SK-N-SH treated with all-trans-retinoic acid at 6 μM for 48 hours (cell line): Measurements from ENCODE around the gene MUSTN1.

ENCODE experiments used
- ATAC-seq: fragments of 200-7000 bp; cut with Tn5 transposase; 3 replicates; pipeline ENCODE4 v1.9.1; 2020; ENCODE audit warnings: mild to moderate bottlenecking, moderate library complexity
- ARNTL ChIP-seq: fragments of 450-650 bp; formaldehyde crosslinking; IDR thresholded peaks from 2 replicates; pipeline ENCODE4 v1.5.0; 2020; ENCODE audit warnings: low read depth, mild to moderate bottlenecking, moderate library complexity, borderline replicate concordance
- BACH2 ChIP-seq: fragments of 250-450 bp; sonication (Bioruptor Pico); IDR thresholded peaks from 2 replicates; pipeline ENCODE4 v1.9.0; 2021; ENCODE audit warnings: mild to moderate bottlenecking, borderline replicate concordance
- CSDC2 ChIP-seq: fragments of 250-450 bp; sonication (Bioruptor Pico); IDR thresholded peaks from 2 replicates; pipeline ENCODE4 v1.5.0; 2020; ENCODE audit warnings: mild to moderate bottlenecking, moderate library complexity
- ESRRG ChIP-seq: fragments of 250-450 bp; sonication (Bioruptor Pico); IDR thresholded peaks from 2 replicates; pipeline ENCODE4 v1.6.1; 2021; ENCODE audit warnings: mild to moderate bottlenecking
- GLIS3 ChIP-seq: fragments of 250-450 bp; sonication (Bioruptor Pico); IDR thresholded peaks from 2 replicates; pipeline ENCODE4 v1.5.0; 2020; ENCODE audit warnings: mild to moderate bottlenecking, moderate library complexity
- OSR1 ChIP-seq: fragments of 250-450 bp; sonication (Bioruptor Pico); IDR thresholded peaks from 2 replicates; pipeline ENCODE4 v1.8.0; 2022; ENCODE audit warnings: moderate library complexity, mild to moderate bottlenecking, inconsistent platforms
- PPARA ChIP-seq: fragments of 250-450 bp; sonication (Bioruptor Pico); IDR thresholded peaks from 2 replicates; pipeline ENCODE4 v1.5.0; 2020; ENCODE audit warnings: mild to moderate bottlenecking, borderline replicate concordance
- RARB ChIP-seq: fragments of 250-450 bp; sonication (Bioruptor Pico); IDR thresholded peaks from 2 replicates; pipeline ENCODE4 v1.8.0; 2021; ENCODE audit warnings: mild to moderate bottlenecking, moderate library complexity
- TCF4 ChIP-seq: fragments of 250-450 bp; sonication (Bioruptor Pico); IDR thresholded peaks from 2 replicates; pipeline ENCODE4 v1.8.0; 2021; ENCODE audit warnings: mild to moderate bottlenecking, moderate library complexity, borderline replicate concordance
- TOX ChIP-seq: fragments of 250-450 bp; sonication (Bioruptor Pico); IDR thresholded peaks from 2 replicates; pipeline ENCODE4 v1.8.0; 2021; ENCODE audit warnings: mild to moderate bottlenecking, moderate library complexity, borderline replicate concordance
- ZC3H10 ChIP-seq: fragments of 250-450 bp; sonication (Bioruptor Pico); IDR thresholded peaks from 2 replicates; pipeline ENCODE4 v1.5.1; 2021; ENCODE audit warnings: mild to moderate bottlenecking, moderate library complexity
- ZFP3 ChIP-seq: fragments of 250-450 bp; sonication (Bioruptor Pico); IDR thresholded peaks from 2 replicates; pipeline ENCODE4 v1.5.0; 2020; ENCODE audit warnings: mild to moderate bottlenecking, moderate library complexity
- ZFP30 ChIP-seq: fragments of 450-650 bp; formaldehyde crosslinking; IDR thresholded peaks from 2 replicates; pipeline ENCODE4 v1.5.0; 2022; ENCODE audit warnings: mild to moderate bottlenecking, moderate library complexity
- ZNF565 ChIP-seq: fragments of 450-650 bp; formaldehyde crosslinking; conservative IDR thresholded peaks from 2 replicates; pipeline ENCODE4 v1.5.0; 2020; ENCODE audit warnings: low read depth, mild to moderate bottlenecking, moderate library complexity
- ZNF70 ChIP-seq: fragments of 450-650 bp; formaldehyde crosslinking; IDR thresholded peaks from 2 replicates; pipeline ENCODE4 v1.5.0; 2020; ENCODE audit warnings: mild to moderate bottlenecking, moderate library complexity
- ZNF8 ChIP-seq: fragments of 450-650 bp; formaldehyde crosslinking; IDR thresholded peaks from 2 replicates; pipeline ENCODE4 v1.5.0; 2020; ENCODE audit warnings: mild to moderate bottlenecking, moderate library complexity
- TF ChIP-seq, protein P1 (sequence below): fragments of 250-450 bp; sonication (Bioruptor Pico); IDR thresholded peaks from 2 replicates; pipeline ENCODE4 v1.8.0; 2020; ENCODE audit warnings: mild to moderate bottlenecking, moderate library complexity, borderline replicate concordance
- TF ChIP-seq, protein P2 (sequence below): fragments of 250-450 bp; sonication (Bioruptor Pico); IDR thresholded peaks from 2 replicates; pipeline ENCODE4 v1.5.1; 2020; ENCODE audit warnings: low read depth, mild to moderate bottlenecking, moderate library complexity
- TF ChIP-seq, protein P3 (sequence below): fragments of 250-450 bp; sonication (Bioruptor Pico); IDR thresholded peaks from 2 replicates; pipeline ENCODE4 v1.8.0; 2021; ENCODE audit warnings: low read depth, mild to moderate bottlenecking, moderate library complexity, borderline replicate concordance
- TF ChIP-seq, protein P4 (sequence below): fragments of 250-450 bp; sonication (Bioruptor Pico); IDR thresholded peaks from 2 replicates; pipeline ENCODE4 v1.5.1; 2021; ENCODE audit warnings: mild to moderate bottlenecking, moderate library complexity
- TF ChIP-seq, protein P5 (sequence below): fragments of 250-450 bp; sonication (Bioruptor Pico); IDR thresholded peaks from 2 replicates; pipeline ENCODE4 v1.5.0; 2020; ENCODE audit warnings: mild to moderate bottlenecking, moderate library complexity

Gene MUSTN1

DNA sequence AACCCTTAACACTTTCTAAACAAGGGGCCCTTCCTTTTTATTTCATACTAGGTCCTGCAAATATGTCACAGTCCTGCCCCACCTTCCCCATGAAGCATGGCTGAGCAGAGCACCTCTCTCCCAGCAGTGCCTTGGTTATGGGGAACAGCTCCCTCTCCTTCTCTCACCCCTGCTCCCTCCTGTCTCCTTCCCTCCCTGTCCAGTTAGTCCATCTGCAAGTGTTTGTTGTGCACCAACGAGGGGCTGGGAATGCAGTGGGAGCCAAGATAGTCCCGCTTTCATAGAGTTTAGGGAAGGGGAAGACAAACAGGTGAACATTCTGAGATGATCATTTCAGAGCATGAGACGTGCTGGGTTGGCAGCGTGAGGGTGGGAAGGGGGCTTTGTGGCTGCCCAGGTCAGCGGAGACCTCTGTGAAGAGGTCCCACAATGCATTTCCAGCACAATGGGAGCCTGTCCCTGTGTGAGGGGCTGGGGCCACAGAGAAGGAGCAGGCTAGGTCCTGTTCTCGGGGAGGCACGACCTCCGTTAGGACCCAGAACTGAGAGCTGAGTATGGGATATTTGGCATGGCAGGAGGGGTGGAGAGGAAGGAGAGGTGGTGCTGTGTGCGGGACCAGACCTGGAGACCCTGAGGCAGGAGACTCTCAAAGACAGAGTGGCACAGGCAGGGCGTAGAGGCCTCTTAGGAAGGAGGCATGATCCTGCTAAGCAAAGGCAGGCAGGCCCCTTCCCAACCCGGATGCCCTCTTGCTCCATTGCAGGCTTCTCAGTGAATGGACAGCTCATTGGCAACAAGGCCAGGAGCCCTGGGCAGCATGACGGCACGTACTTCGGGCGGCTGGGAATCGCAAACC lies 45.7 kb downstream of the MUSTN1 start (continued):
- TF ChIP-seq, protein P1, sequence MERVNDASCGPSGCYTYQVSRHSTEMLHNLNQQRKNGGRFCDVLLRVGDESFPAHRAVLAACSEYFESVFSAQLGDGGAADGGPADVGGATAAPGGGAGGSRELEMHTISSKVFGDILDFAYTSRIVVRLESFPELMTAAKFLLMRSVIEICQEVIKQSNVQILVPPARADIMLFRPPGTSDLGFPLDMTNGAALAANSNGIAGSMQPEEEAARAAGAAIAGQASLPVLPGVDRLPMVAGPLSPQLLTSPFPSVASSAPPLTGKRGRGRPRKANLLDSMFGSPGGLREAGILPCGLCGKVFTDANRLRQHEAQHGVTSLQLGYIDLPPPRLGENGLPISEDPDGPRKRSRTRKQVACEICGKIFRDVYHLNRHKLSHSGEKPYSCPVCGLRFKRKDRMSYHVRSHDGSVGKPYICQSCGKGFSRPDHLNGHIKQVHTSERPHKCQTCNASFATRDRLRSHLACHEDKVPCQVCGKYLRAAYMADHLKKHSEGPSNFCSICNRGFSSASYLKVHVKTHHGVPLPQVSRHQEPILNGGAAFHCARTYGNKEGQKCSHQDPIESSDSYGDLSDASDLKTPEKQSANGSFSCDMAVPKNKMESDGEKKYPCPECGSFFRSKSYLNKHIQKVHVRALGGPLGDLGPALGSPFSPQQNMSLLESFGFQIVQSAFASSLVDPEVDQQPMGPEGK (CRISPR knock-in tag) = no peak
- TF ChIP-seq ZC3H10 (no peak), OSR1 (no peak), ZNF565 (CRISPR knock-in tag) (no peak), ZFP30 (CRISPR knock-in tag) (no peak)
- TF ChIP-seq, all 23 proteins: peak for 0

DNA sequence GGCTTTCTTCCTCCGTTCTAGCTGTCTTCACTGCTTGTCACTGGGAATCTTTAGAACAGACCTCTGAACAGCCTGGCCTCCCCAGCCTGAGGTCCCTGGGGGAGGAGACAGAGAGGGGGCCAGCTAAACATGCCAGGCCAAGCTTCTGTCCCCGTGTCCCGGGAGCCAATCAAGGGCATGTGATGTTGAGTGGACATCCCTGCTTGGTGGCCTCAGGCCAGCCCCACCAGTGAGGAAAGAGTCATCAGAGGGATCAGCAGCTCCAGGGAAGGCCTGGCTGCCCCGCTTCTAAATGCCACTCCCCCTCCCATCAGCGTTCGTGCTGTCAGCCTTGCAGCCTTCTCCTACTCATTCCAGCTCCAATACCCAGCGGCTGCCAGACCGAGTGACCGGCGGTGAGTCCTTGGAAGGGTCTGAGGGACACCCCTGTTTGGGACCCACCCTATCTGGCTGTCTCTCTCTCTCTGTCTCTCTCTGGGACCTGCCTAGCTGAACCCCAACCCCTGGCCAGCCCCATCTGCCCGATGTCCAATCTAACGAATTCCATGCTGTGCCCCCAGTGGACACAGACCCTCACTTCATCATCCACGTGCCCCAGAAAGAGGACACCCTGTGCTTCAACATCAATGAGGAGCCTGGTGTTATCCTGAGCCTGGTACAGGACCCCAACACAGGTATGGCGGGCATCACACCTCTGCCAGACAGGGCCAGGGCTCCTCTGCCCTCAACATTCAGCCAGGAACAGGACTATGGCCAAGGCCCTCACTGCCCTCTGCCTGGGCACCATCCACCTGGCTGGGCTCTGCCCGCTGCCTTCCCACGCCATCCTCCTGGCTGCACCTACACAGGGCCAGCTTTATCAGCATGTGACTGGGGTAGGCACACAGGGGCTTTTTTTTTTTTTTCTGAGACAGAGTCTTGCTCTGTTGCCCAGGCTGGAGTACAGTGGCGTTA lies 46.9 kb downstream of the MUSTN1 start:
- ATAC-seq = no peak
- TF ChIP-seq BACH2 (CRISPR knock-in tag) = no peak
- TF ChIP-seq PPARA = no peak
- TF ChIP-seq CSDC2 (CRISPR knock-in tag) = no peak
- no peak for TF ChIP-seq ZNF8 (CRISPR knock-in tag)
- TF ChIP-seq, protein P2, sequence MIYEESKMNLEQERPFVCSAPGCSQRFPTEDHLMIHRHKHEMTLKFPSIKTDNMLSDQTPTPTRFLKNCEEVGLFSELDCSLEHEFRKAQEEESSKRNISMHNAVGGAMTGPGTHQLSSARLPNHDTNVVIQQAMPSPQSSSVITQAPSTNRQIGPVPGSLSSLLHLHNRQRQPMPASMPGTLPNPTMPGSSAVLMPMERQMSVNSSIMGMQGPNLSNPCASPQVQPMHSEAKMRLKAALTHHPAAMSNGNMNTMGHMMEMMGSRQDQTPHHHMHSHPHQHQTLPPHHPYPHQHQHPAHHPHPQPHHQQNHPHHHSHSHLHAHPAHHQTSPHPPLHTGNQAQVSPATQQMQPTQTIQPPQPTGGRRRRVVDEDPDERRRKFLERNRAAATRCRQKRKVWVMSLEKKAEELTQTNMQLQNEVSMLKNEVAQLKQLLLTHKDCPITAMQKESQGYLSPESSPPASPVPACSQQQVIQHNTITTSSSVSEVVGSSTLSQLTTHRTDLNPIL (CRISPR knock-in tag) = no peak
- no peak for TF ChIP-seq ZC3H10
- TF ChIP-seq, protein P1 (CRISPR knock-in tag) = no peak
- no peak for TF ChIP-seq ZFP30 (CRISPR knock-in tag)
- no peak for TF ChIP-seq RARB
- TF ChIP-seq, all 23 proteins: peak for 0

DNA sequence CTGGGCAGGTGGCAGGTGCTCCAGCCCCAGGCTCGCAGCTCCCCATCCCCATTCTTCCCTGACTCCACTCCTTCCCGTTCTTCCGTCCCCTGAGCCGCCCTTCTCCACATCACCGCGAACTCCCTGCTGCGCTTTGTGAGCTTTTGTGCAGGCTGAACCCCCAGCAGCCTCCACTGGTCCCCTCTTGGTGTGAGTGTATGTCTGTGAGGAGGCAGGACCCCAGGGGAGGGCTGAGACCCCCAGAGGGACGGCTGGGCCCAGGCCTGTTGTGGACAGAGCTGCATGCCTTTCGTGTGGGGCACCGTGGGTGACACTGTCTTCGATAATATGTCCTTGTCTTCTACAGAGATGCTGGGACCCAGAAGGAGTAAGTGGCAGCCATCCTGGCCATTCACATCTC lies 47.6 kb downstream of the MUSTN1 start:
- no peak for ATAC-seq
- no peak for TF ChIP-seq PPARA
- no peak for TF ChIP-seq ZNF70 (CRISPR knock-in tag)
- TF ChIP-seq ZFP30 (CRISPR knock-in tag) = no peak
- TF ChIP-seq ZFP3 (CRISPR knock-in tag) = no peak
- no peak for TF ChIP-seq RARB
- TF ChIP-seq, protein P1 (CRISPR knock-in tag) = no peak
- TF ChIP-seq, protein P3, sequence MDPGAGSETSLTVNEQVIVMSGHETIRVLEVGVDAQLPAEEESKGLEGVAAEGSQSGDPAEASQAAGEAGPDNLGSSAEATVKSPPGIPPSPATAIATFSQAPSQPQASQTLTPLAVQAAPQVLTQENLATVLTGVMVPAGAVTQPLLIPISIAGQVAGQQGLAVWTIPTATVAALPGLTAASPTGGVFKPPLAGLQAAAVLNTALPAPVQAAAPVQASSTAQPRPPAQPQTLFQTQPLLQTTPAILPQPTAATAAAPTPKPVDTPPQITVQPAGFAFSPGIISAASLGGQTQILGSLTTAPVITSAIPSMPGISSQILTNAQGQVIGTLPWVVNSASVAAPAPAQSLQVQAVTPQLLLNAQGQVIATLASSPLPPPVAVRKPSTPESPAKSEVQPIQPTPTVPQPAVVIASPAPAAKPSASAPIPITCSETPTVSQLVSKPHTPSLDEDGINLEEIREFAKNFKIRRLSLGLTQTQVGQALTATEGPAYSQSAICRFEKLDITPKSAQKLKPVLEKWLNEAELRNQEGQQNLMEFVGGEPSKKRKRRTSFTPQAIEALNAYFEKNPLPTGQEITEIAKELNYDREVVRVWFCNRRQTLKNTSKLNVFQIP (CRISPR knock-in tag) = no peak
- TF ChIP-seq, protein P4, sequence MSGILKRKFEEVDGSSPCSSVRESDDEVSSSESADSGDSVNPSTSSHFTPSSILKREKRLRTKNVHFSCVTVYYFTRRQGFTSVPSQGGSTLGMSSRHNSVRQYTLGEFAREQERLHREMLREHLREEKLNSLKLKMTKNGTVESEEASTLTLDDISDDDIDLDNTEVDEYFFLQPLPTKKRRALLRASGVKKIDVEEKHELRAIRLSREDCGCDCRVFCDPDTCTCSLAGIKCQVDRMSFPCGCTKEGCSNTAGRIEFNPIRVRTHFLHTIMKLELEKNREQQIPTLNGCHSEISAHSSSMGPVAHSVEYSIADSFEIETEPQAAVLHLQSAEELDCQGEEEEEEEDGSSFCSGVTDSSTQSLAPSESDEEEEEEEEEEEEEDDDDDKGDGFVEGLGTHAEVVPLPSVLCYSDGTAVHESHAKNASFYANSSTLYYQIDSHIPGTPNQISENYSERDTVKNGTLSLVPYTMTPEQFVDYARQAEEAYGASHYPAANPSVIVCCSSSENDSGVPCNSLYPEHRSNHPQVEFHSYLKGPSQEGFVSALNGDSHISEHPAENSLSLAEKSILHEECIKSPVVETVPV = no peak
- no peak for TF ChIP-seq ESRRG (CRISPR knock-in tag)
- no peak for TF ChIP-seq ARNTL
- no peak for TF ChIP-seq TCF4 (CRISPR knock-in tag)
- no peak for TF ChIP-seq TOX (CRISPR knock-in tag)
- TF ChIP-seq GLIS3 (CRISPR knock-in tag) = no peak
- TF ChIP-seq ZNF565 (CRISPR knock-in tag) = no peak
- TF ChIP-seq, protein P5, sequence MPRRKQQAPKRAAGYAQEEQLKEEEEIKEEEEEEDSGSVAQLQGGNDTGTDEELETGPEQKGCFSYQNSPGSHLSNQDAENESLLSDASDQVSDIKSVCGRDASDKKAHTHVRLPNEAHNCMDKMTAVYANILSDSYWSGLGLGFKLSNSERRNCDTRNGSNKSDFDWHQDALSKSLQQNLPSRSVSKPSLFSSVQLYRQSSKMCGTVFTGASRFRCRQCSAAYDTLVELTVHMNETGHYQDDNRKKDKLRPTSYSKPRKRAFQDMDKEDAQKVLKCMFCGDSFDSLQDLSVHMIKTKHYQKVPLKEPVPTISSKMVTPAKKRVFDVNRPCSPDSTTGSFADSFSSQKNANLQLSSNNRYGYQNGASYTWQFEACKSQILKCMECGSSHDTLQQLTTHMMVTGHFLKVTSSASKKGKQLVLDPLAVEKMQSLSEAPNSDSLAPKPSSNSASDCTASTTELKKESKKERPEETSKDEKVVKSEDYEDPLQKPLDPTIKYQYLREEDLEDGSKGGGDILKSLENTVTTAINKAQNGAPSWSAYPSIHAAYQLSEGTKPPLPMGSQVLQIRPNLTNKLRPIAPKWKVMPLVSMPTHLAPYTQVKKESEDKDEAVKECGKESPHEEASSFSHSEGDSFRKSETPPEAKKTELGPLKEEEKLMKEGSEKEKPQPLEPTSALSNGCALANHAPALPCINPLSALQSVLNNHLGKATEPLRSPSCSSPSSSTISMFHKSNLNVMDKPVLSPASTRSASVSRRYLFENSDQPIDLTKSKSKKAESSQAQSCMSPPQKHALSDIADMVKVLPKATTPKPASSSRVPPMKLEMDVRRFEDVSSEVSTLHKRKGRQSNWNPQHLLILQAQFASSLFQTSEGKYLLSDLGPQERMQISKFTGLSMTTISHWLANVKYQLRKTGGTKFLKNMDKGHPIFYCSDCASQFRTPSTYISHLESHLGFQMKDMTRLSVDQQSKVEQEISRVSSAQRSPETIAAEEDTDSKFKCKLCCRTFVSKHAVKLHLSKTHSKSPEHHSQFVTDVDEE = no peak
- no peak for TF ChIP-seq CSDC2 (CRISPR knock-in tag)
